Small intestine (tissue), 16 donors: Measurements from ENCODE around the gene CFAP210. TPM values are rescaled to one million over a fixed set of nuclear protein-coding genes. Genes with fewer than 3 reads are reported as not detected.

ENCODE experiments used
- DNase-seq, 2 donors: peaks; one replicate each; pipeline versions ENCODE4 v3.0.0 to v3.0.0-alpha.2; 2013
- FAIRE-seq: peaks from 2 replicates; lab custom pipeline; 2012; peaks lifted over from hg19 to GRCh38; lab: Jason Lieb, UNC
- H3K27ac ChIP-seq, 3 donors: one replicate each; pipeline ENCODE4 v1.5.1; 2013; ENCODE audit warnings: low read length in 2 of 3, mild to moderate bottlenecking in 2 of 3, control low read depth in 1 of 3, inconsistent platforms in 1 of 3, low read depth in 1 of 3, moderate library complexity in 1 of 3
- H3K27me3 ChIP-seq, 3 donors: one replicate each; pipeline ENCODE4 v1.6.1; 2013; ENCODE audit warnings: low read length in 3 of 3, inconsistent platforms in 1 of 3; ENCODE audit not compliant: control insufficient read depth in 3 of 3, insufficient read depth in 3 of 3
- H3K36me3 ChIP-seq, 3 donors: one replicate each; pipeline ENCODE4 v1.6.1; 2013; ENCODE audit warnings: low read length in 3 of 3, inconsistent platforms in 1 of 3, low read depth in 1 of 3, mild to moderate bottlenecking in 1 of 3, moderate library complexity in 1 of 3; ENCODE audit not compliant: control insufficient read depth in 3 of 3, insufficient read depth in 2 of 3
- H3K4me1 ChIP-seq, 3 donors: one replicate each; pipeline ENCODE4 v1.6.1; 2013; ENCODE audit warnings: low read length in 2 of 3, inconsistent platforms in 1 of 3, low read depth in 1 of 3, mild to moderate bottlenecking in 1 of 3, moderate library complexity in 1 of 3; ENCODE audit not compliant: control insufficient read depth in 3 of 3, insufficient read depth in 2 of 3
- H3K4me3 ChIP-seq, 3 donors: one replicate each; pipeline ENCODE4 v1.5.1; 2013; ENCODE audit warnings: low read length in 3 of 3, control low read depth in 1 of 3, inconsistent platforms in 1 of 3, low read depth in 1 of 3, mild to moderate bottlenecking in 1 of 3, moderate library complexity in 1 of 3
- H3K9me3 ChIP-seq, 2 donors: one replicate each; pipeline ENCODE4 v1.6.1; 2013; ENCODE audit warnings: low read depth in 1 of 2, low read length in 1 of 2; ENCODE audit not compliant: control insufficient read depth in 2 of 2, insufficient read depth in 1 of 2
- WGBS, 3 donors: extraction: QIAGEN DNeasy Blood & Tissue Kit; methylation state at CpG; one replicate each; pipeline ENCODE4 v1.1.7; 2013; 5-methylcytosine and 5-hydroxymethylcytosine counted together
- long read RNA-seq, 10 donors: transcript quantifications; one replicate each; lab custom pipeline, GENCODE V29; 2026
- polyA plus RNA-seq, 4 donors: library from polyadenylated mRNA; stranded (reverse) in 3 of 4; unstranded in 1 of 4; fragments of 200-250 nt in 3 of 4; fragments of 120-200 nt in 1 of 4; gene quantifications; one replicate each; pipeline versions ENCODE4 v1.2.1 to v1.2.3, GENCODE V29; 2013
- donor health status: healthy with polysubstance abuse.
- donor health status: control.
- donor health status: control.
- donor health status: Bipolar disorder and iron deficiency.
- donor health status: healthy.

The CFAP210 gene, protein sequence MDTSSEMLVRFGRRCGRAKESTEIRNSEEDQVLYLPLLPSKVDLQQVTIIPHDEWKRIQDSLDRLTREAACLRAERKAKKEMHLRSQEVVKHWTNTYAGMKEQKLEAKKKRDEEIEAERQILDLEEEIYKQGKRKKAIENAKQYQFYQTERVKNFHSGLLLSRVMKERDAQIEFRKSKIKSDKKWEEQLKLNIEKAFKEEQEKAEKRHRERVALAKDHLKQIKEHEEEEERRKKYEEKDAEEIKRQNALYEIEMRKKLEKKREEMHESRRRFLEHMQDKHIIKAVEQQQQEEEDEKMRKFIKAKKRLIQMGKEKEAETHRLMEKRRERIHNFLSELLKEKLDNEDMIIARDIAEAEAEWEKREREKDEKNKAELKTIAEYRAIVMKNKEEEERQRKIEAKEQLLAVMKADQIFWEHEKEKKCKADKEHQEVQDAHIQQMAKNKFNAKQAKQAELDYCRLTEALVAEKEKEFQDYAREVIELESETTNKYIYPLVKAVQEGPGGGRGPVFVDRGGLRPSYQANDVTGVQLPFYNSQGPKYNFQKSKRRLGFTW
- under 1 TPM in 2 of 4 donors, not detected in 2; 0.09 to 0.27 TPM for polyA plus RNA-seq
- long read RNA-seq, donor 1, result 0 reads
- long read RNA-seq, donor 2, result 0 reads
- long read RNA-seq, donor 3, result 0 reads
- long read RNA-seq, donor 4, result 0 reads
- long read RNA-seq, donor 5, partial matches to known transcripts, result 5 of 5 reads
- long read RNA-seq, donor 5, other reads (novel, unspliced or antisense), result 0 of 5 reads
- long read RNA-seq, donor 6, result 0 reads
- long read RNA-seq, donor 7, result 0 reads
- long read RNA-seq, donor 8, result 0 reads
- long read RNA-seq, donor 9, result 0 reads
- long read RNA-seq, donor 10, result 0 reads

DNA sequence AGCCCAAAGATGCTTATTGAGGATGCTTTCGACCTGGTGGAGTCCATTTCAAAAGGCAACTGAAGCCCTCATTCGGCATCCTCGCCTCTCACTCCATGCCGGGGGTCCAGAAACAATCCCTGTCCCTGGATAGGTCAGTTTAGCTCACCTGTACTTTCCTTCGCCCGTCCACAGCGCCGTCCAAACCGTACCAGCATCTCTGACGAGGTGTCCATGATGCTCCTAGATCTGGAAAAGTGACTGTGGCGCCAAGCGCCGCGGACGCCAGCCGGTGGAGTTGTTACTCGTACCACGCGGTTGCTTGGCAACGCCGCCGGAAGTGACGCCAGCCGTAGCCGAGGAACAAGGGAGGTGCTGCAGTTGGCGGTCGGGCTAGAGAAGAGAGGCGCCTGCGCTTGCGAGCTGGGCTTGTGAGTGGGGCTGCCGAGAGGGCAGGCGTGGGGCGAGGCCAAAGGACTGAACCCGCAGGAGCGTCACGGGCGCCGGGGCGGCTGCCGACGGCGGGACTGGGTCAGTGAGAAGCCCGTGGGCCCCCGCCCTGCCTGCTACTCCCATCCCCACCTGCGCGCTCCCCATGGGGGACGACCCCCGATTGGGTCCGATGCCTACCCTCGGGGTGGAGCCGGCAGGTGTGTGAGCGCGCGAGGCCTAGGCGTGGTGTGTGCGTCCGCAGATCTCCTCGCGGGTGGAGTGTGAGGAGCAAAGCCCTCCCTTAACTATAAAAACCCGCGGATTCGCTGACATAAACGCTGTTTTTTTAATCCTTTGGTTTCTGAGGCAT is at the start of gene CFAP210, which contains the start of gene PHOSPHO2:
TSS of gene CFAP210 (minus strand) at position 293 of the 781 bp plus-strand sequence. CDS start at position 215, 78 bp downstream.
TSS of gene PHOSPHO2 (plus strand) at position 357 of the 781 bp plus-strand sequence. CDS start 6,503 bp downstream, outside the sequence.
- no peak for FAIRE-seq
- Histone ChIP-seq H3K27ac (peak within 1 kb of the TSS; percentile 92 to 98 (median 93)), H3K4me1 (peaks cover 0 to 9% (median 0%) of the 10 kb centered on the region in 3 donors), H3K27me3 (no peaks in the 10 kb centered on the region), H3K9me3 (peaks cover 0 to 5% of the 10 kb centered on the region in 2 donors), H3K36me3 (peaks cover 0 to 6% (median 0%) of the 10 kb centered on the region in 3 donors), H3K4me3 (peak within 1 kb of the TSS; percentile 50 to 83 (median 74))
- peak; percentile 98 to 99 for DNase-seq
- 0 to 1% (median 1%) methylated on average over 47 to 63 of the region's 63 CpGs for WGBS, 3 donors

DNA sequence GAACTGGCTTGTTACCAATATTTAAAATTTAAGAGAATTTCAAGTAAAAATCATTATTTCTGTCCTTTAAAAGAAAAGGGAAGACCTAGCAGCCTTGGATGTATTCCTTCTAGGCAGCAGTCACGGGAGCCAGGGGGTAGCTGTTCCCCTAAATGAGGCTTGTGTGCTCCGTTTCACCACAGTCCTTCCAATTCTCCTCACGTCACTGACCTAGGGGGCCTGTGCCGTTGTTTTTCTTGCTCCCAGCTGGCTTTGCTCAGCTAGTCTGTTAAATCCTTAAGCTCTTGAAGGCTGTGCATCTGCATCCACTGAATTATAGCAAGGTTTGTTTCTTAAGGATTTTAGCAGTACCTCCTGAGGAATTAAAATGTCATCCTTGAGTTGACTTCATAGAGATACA is 49.3 kb upstream of the CFAP210 start:
- no peaks in the 10 kb centered on the region for H3K9me3 ChIP-seq
- no peaks in the 10 kb centered on the region for H3K27me3 ChIP-seq
- H3K36me3 ChIP-seq, result peaks cover 0 to 30% (median 3%) of the 10 kb centered on the region in 3 donors
- H3K4me3 ChIP-seq, result no peak overlapping the region
- no peak for DNase-seq
- 74 to 95% (median 88%) methylated on average over 4 of the region's 4 CpGs for WGBS, 3 donors
- peaks cover 2 to 9% (median 6%) of the 10 kb centered on the region in 3 donors for H3K4me1 ChIP-seq
- H3K27ac ChIP-seq, result no peak overlapping the region
- FAIRE-seq, result no peak

DNA sequence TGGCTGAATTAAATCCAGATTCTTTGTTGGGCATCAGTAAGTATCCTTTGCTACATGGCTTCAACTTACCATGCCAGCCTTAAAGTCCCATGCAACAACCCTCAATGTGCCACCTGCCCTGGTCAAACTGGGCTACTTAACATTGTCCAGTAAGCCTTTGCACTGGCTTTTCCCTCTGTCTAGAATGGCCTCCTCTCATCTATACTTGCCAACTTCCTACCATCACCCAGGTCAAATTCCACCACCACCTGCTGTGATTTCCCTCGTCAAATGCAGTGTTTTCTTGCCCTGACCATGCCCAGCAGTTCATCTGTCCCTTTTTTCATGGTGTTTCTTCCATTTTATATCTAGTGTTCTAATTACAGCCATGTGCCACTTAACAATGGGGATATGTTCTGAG is 45.1 kb upstream of the CFAP210 start:
- Histone ChIP-seq H3K4me3 (no peak overlapping the region), H3K36me3 (peaks cover 0 to 9% (median 3%) of the 10 kb centered on the region in 3 donors), H3K9me3 (no peaks in the 10 kb centered on the region), H3K27me3 (no peaks in the 10 kb centered on the region), H3K27ac (no peak overlapping the region), H3K4me1 (peaks cover 2 to 16% (median 8%) of the 10 kb centered on the region in 3 donors)
- DNase-seq (peak in 1 of 2 donors; percentile 25), FAIRE-seq (no peak)
- WGBS, 3 donors, result 28 to 59% (median 33%) methylated on average over 1 of the region's 1 CpG

DNA sequence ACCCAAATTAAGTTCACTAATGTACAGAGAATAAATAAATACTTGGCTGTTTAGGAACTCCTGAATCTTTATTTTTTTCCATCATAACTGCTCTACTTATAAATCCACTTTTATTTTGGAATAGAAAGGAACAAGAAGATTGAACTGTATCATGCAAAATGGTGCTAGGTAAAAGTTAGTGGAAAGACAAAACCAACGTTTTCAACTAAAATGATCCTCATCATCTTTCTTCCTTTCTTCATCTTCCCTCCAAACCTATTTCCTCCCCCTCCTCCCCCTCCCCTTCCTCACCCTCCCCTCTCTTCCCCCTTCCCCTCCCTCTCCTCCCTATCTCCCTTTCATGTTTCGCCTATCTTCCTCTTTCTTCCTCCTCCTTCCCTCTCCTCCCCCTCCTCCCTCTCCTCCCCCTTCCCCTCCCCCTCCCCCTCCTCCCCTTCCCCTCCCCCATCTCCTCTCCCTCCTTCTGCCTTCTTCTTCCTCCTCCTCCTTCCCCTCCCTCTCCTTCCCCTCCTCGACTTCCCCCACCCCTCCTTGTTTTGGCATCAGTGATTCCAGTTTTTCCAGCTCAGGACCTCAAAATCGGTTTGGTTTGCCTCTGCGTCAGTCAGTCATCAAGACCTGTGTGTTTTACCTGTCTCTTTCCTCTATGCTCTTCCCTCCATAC is 44.5 kb upstream of the CFAP210 start:
- WGBS, 3 donors, result 53 to 55% (median 54%) methylated on average over 3 to 5 of the region's 5 CpGs

DNA sequence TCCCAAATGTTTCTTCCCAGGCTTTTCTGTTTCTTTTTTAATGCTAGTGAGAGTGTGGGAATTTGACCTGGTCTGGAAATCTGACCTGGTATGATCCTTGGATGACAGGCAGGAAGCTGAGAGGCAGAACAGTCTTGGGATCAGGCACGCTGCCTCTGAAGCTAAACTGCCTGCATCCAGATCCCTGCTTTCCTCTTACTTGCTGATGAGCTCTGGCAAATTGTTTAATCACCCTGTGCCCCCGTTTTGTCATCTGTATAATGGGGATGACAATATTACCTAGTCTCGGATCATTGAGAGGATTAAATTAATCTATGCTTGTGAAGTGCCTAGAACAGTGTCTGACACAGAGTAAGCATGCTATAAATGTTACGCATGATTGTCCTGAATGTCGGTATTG is 42.7 kb upstream of the CFAP210 start:
- no peak for FAIRE-seq
- no peaks in the 10 kb centered on the region for H3K9me3 ChIP-seq
- peak overlapping the region in 1 of 3 donors; percentile 8 for H3K4me3 ChIP-seq
- H3K27me3 ChIP-seq, result no peaks in the 10 kb centered on the region
- H3K4me1 ChIP-seq, result peaks cover 2 to 23% (median 8%) of the 10 kb centered on the region in 3 donors
- WGBS, 3 donors, result 70 to 82% (median 71%) methylated on average over 5 of the region's 5 CpGs
- peaks cover 0 to 2% (median 0%) of the 10 kb centered on the region in 3 donors for H3K36me3 ChIP-seq
- DNase-seq, result peak in 1 of 2 donors; percentile 23
- H3K27ac ChIP-seq, result no peak overlapping the region

More for the DNA sequence above, 44.5 kb upstream of the CFAP210 start:
- no peaks in the 10 kb centered on the region for H3K9me3 ChIP-seq
- DNase-seq, result no peak
- H3K4me3 ChIP-seq, result no peak overlapping the region
- peaks cover 0 to 8% (median 2%) of the 10 kb centered on the region in 3 donors for H3K36me3 ChIP-seq
- FAIRE-seq, result no peak
- H3K27me3 ChIP-seq, result no peaks in the 10 kb centered on the region
- H3K4me1 ChIP-seq, result peaks cover 2 to 16% (median 8%) of the 10 kb centered on the region in 3 donors
- H3K27ac ChIP-seq, result no peak overlapping the region

DNA sequence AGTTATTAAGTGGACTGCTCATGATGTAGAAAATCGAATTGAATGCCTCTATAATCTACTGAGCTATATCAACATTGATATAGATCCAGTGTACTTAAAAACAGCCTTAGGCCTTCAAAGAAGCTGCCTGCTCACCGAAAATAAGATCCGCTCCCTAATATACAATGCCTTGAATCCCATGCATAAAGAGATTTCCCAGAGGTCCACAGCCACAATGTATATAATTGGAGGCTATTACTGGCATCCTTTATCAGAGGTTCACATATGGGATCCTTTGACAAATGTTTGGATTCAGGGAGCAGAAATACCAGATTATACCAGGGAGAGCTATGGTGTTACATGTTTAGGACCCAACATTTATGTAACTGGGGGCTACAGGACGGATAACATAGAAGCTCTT is 41.4 kb upstream of the CFAP210 start:
- Histone ChIP-seq H3K4me3 (no peak overlapping the region), H3K27ac (no peak overlapping the region)
- 73 to 81% (median 74%) methylated on average over 4 of the region's 4 CpGs for WGBS, 3 donors

DNA sequence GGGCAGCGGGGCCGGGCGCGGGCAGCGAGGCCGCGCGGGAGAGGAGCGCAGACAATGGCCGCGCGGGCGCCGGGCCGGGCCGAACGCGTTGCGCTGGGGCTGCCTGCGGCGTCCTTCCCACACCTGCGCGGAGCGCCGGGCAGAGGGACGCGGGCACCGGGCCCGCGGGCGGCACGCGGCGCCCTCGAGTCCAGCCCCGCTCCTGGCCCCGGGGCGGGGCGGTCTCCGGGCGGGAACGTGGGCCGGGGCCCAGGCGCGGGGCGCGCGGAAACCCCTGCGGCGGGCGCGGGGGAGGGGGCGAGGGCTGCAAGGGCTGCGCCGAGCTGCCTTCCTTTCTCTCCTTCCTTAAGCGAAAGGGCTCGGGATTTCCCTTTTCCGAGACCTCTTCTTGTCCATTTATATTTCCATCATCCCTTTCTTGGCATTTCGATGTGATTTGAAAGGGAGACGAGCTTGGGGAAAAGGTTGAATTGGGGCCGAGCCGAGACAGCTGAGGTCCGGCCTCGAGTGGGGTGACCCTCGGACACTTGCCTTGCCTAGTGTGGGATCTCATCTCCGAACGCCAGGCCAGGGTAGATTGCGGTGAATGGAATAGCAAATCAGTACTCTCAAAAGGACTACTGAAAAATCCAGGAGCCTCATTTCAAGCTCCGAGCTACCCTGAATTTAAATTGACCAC is 40.1 kb upstream of the CFAP210 start:
- Histone ChIP-seq H3K36me3 (no peaks in the 10 kb centered on the region), H3K4me1 (peaks cover 2 to 18% (median 6%) of the 10 kb centered on the region in 3 donors), H3K4me3 (peak overlapping the region; percentile 75 to 90 (median 82)), H3K27me3 (no peaks in the 10 kb centered on the region), H3K27ac (peak overlapping the region in 2 of 3 donors; percentile 28 to 65), H3K9me3 (no peaks in the 10 kb centered on the region)
- DNase-seq (peak; percentile 25 to 71), FAIRE-seq (no peak)
- WGBS, 3 donors, result 1 to 2% (median 1%) methylated on average over 53 to 69 of the region's 69 CpGs

More for the DNA sequence above, 41.4 kb upstream of the CFAP210 start:
- H3K9me3 ChIP-seq, result no peaks in the 10 kb centered on the region
- peaks cover 0 to 2% (median 0%) of the 10 kb centered on the region in 3 donors for H3K36me3 ChIP-seq
- DNase-seq, result no peak
- FAIRE-seq, result no peak
- peaks cover 2 to 23% (median 8%) of the 10 kb centered on the region in 3 donors for H3K4me1 ChIP-seq
- no peaks in the 10 kb centered on the region for H3K27me3 ChIP-seq
